Stimulated activated CD4-positive, alpha-beta T cell treated with anti-CD3 and anti-CD28 coated beads, TNF-alpha, amount 100 ng/mL, for 48 hours (primary cell): ENCODE measurements around the gene NLRC5.
"Not testable (repeated sequence)": the region's sequence is repeated elsewhere in the genome, so short reads cannot be mapped to it uniquely, and the experiment has no call there.

Experiments used
- DNase-seq, 3 donors: peaks; one replicate each; pipeline ENCODE4 v3.0.0-alpha.2; 2020; ENCODE audit warnings: low read depth in 3 of 3

Gene NLRC5

GRCh38 chr16:56983211-56983751 lies 6.1 kb upstream of the NLRC5 start:
- DNase-seq, result no peak

- DNase-seq, result no peak
These were observed 4.7 kb upstream of the NLRC5 start for GRCh38 chr16:56984639-56985038.

GRCh38 chr16:56985288-56985961 lies 3.9 kb upstream of the NLRC5 start:
- no peak for DNase-seq

GRCh38 chr16:56985962-56986360 lies 3.4 kb upstream of the NLRC5 start:
- no peak for DNase-seq

GRCh38 chr16:56986361-56986760 lies 3.0 kb upstream of the NLRC5 start:
- no peak for DNase-seq

- not testable (repeated sequence) for DNase-seq
These were observed 2.4 kb upstream of the NLRC5 start for GRCh38 chr16:56986908-56987307.

GRCh38 chr16:56987692-56988091 lies 1.7 kb upstream of the NLRC5 start:
- no peak for DNase-seq

GRCh38 chr16:56988161-56988947 lies 1.0 kb upstream of the NLRC5 start:
- no peak for DNase-seq

GRCh38 chr16:56989988-56990387 lies 631 bp downstream of the NLRC5 start:
- DNase-seq, result no peak

GRCh38 chr16:56990407-56991286 lies 1.3 kb downstream of the NLRC5 start:
- no peak for DNase-seq

- DNase-seq, result not testable (repeated sequence)
These were observed 3.1 kb downstream of the NLRC5 start for GRCh38 chr16:56992431-56992830.

- no peak for DNase-seq
These were observed 3.8 kb downstream of the NLRC5 start for GRCh38 chr16:56993204-56993603.

- no peak for DNase-seq
These were observed 5.0 kb downstream of the NLRC5 start for GRCh38 chr16:56994311-56994710.

GRCh38 chr16:56995136-56995805 lies 5.9 kb downstream of the NLRC5 start:
- no peak for DNase-seq

- no peak for DNase-seq
These were observed 7.9 kb downstream of the NLRC5 start for GRCh38 chr16:56997264-56997663.

- no peak for DNase-seq
These were observed 8.6 kb downstream of the NLRC5 start for GRCh38 chr16:56997931-56998330.

- DNase-seq, result no peak
These were observed 9.0 kb downstream of the NLRC5 start for GRCh38 chr16:56998352-56998751.

- DNase-seq, result no peak
These were observed 9.5 kb downstream of the NLRC5 start for GRCh38 chr16:56998861-56999260.

GRCh38 chr16:56999409-57000270 lies 10.3 kb downstream of the NLRC5 start:
- no peak for DNase-seq

- peak in 2 of 3 donors; percentile 39 to 71 for DNase-seq
These were observed 11.1 kb downstream of the NLRC5 start for GRCh38 chr16:57000271-57001025.
